Suprapubic skin (tissue), 4 donors: ENCODE measurements around the gene UQCRQ.

ENCODE experiments used
- EP300 ChIP-seq: sonication (generic); formaldehyde crosslinking; IDR thresholded peaks from one replicate; pipeline ENCODE4 v1.6.1; 2017; ENCODE audit warnings: antibody characterized with exemption
- POLR2A ChIP-seq, 2 donors: fragments of 450-650 bp; IDR thresholded peaks; one replicate each; pipeline ENCODE4 v1.6.1; 2017; ENCODE audit warnings: antibody characterized with exemption in 2 of 2, mild to moderate bottlenecking in 2 of 2, moderate library complexity in 2 of 2
- POLR2AphosphoS5 ChIP-seq, 3 donors: sonication (generic); formaldehyde crosslinking; IDR thresholded peaks; one replicate each; pipeline ENCODE4 v1.6.1; 2017; ENCODE audit warnings: antibody characterized with exemption in 3 of 3
- TF ChIP-seq, protein P1 (sequence below), 2 donors: fragments of 200-600 bp in 1 of 2; fragments of 450-650 bp in 1 of 2; sonication (generic) in 1 of 2; IDR thresholded peaks; one replicate each; pipeline ENCODE4 v1.5.1; 2016 to 2019; ENCODE audit warnings: antibody characterized with exemption in 2 of 2, mild to moderate bottlenecking in 1 of 2, moderate library complexity in 1 of 2

DNA sequence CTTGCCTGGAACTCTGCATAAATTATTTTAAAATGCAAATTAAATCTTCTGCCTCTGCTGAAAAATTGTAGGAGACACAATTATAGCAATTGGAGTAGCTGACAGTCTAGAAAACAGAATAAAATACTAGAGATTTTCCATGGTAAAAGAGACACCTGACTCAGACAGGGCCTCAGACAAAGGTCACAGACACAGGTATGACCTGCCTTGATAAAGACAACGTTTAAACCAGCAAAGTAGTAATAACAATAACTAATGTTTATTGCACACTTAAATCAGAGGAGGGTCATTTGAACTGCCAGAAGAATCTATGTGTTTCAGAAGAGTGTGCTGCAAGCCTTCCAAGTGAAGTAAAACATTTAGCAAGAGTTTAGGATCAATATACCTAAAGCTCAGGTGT lies 49.4 kb upstream of the UQCRQ start:
- TF ChIP-seq, protein P1, sequence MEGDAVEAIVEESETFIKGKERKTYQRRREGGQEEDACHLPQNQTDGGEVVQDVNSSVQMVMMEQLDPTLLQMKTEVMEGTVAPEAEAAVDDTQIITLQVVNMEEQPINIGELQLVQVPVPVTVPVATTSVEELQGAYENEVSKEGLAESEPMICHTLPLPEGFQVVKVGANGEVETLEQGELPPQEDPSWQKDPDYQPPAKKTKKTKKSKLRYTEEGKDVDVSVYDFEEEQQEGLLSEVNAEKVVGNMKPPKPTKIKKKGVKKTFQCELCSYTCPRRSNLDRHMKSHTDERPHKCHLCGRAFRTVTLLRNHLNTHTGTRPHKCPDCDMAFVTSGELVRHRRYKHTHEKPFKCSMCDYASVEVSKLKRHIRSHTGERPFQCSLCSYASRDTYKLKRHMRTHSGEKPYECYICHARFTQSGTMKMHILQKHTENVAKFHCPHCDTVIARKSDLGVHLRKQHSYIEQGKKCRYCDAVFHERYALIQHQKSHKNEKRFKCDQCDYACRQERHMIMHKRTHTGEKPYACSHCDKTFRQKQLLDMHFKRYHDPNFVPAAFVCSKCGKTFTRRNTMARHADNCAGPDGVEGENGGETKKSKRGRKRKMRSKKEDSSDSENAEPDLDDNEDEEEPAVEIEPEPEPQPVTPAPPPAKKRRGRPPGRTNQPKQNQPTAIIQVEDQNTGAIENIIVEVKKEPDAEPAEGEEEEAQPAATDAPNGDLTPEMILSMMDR (IDR thresholded peaks at IDR 0.05): no peak
- TF ChIP-seq POLR2A (IDR thresholded peaks at IDR 0.05) (no peak), EP300 (no peak), POLR2AphosphoS5 (IDR thresholded peaks at IDR 0.05) (no peak)
